H1 (cell line): ENCODE measurements around the gene PSAP. TPM values are rescaled to one million over a fixed set of nuclear protein-coding genes. Genes with fewer than 3 reads are reported as not detected.

Experiments used
- FOSL1 ChIP-seq: IDR thresholded peaks from 2 replicates; pipeline ENCODE4 v1.6.1; 2011; ENCODE audit warnings: mild to moderate bottlenecking, low read depth, low read length, moderate library complexity; ENCODE audit not compliant: insufficient read depth
- polyA plus RNA-seq, 7 experiments: library from polyadenylated mRNA; depleted of rRNA in 3 of 7; stranded (reverse) in 5 of 7; unstranded in 2 of 7; fragments of >200 nt in 5 of 7; fragments of 200-250 nt in 2 of 7; gene quantifications; 1 replicate in 5 of 7; 2 replicates in 1 of 7; 4 replicates in 1 of 7; pipeline versions ENCODE4 v1.2.1 to v1.2.3, GENCODE V29; 2011 to 2013; ENCODE audit warnings: missing spikeins in 2 of 7, mixed read lengths in 2 of 7
- total RNA-seq: library from RNA; stranded (reverse); fragmentation: NEBNext Ultra II Directional; extraction: Animal tissue kit (Norgen Biotek cat#: 25700); gene quantifications from 2 replicates; pipeline ENCODE4 v1.2.1, GENCODE V29; 2021

Gene PSAP
- total and polyA plus RNA-seq, 2 of the 8 experiments (the other 6 are each of a cell fraction or from before 2014, with no cell fraction given) = 386 to 504 TPM

GRCh38 chr10:71889388-71889987 lies 38.4 kb upstream of the PSAP start (continued):
- TF ChIP-seq FOSL1 = no peak
- TF ChIP-seq, all 59 proteins: peak for 0
